ENCODE results near the gene RHOB.
"Not testable (repeated sequence)": the region's sequence is repeated elsewhere in the genome, so short reads cannot be mapped to it uniquely, and the experiment has no call there.

RHOB gene

DNA sequence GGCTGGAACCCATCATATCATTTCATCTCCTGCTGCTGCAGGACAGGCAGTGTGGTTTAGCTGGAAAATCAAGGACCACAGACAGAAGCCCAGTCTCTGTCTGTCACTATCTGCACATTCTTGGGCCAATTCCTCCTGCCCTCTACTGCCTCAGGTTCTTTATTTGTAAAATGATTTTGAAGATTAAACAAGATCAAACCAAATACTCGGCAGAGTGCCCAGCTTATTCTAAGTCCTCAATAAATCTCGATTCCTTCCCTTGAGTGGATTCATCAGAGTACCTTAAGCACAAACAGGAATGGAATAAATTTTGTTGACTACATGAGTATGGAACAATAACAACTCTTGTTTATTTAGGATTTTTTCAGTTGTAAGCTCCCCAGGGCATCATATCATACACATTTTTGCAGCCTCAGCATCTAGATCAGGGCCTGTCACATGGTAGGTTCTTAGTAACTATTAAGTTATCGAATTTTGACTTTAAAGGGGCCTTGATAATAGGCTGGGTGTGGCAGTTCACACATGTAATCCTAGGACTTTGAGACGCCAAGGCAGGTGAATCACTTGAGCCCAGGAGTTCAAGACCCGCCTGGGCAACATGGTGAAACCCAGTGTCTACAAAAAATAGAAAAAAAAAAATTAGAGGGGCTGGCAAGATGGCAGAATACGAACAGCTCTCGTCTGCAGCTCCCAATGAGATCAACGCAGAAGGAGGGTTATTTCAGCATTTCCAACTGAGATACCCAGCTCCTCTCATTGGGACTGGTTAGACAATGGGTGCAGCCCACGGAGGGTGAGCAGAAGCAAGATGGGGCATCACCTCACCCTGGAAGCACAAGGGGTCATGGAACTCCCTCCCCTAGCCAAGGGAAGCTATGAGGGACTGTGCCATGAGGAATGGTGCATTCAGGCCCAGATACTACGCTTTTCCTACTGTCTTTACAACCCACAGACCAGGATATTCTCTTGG lies 11.1 kb downstream of the RHOB start:
- Histone ChIP-seq H3K4me1 (peaks cover 0 to 7% (median 0%) of the 10 kb centered on the region in 10 experiments; a peak in 2 of 20 replicates), H3K4me3 (no peak overlapping the region), H3K4me2 (no peak overlapping the region; a peak in 1 of 22 replicates), H3K27me3 (no peaks in the 10 kb centered on the region), H3K27ac (no peak overlapping the region), H3K36me3 (no peaks in the 10 kb centered on the region), H3K9ac (no peak overlapping the region), H4K20me1 (no peaks in the 10 kb centered on the region), H3K9me3 (replicated peaks in 1 of 11) (no peaks in the 10 kb centered on the region)
- no peak for TF ChIP-seq Cebpa-rat (IDR thresholded peaks at IDR 0.05)

DNA sequence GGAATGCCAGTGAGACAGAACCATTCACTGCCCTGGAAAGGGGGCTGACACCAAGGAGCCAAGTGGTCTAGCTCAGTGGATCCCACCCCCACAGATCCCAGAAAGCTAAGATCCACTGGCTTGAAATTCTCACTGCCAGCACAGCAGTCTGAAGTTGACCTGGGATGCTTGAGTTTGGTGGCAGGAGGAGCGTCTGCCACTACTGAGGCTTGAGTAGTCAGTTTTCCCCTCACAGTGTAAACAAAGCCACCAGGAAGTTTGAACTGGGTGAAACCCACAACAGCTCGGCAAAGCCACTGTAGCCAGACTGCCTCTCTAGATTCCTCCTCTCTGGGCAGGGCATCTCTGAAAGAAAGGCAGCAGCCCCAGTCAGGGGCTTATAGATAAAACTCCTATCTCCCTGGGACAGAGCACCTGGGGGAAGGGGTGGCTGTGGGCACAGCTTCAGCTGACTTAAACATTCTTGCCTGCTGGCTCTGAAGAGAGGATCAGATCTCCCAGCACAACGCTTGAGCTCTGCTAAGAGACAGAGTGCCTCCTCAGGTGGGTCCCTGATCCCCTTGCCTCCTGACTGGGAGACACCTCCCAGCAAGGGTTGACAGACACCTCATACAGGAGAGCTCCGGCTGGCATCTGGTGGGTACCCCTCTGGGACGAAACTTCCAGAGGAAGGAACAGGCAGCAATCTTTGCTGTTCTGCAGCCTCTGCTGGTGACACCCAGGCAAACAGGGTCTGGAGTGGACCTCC lies 12.0 kb downstream of the RHOB start:
- H3K9ac ChIP-seq; H3K4me3 ChIP-seq; H3K27ac ChIP-seq; H3K27me3 ChIP-seq; H3K4me1 ChIP-seq; H3K9me3 ChIP-seq (replicated peaks in 1 of 11); H3K36me3 ChIP-seq; H4K20me1 ChIP-seq: not testable (repeated sequence)
- peak overlapping the region in 1 of 11 experiments; percentile 12; a peak in 1 of 22 replicates for H3K4me2 ChIP-seq

DNA sequence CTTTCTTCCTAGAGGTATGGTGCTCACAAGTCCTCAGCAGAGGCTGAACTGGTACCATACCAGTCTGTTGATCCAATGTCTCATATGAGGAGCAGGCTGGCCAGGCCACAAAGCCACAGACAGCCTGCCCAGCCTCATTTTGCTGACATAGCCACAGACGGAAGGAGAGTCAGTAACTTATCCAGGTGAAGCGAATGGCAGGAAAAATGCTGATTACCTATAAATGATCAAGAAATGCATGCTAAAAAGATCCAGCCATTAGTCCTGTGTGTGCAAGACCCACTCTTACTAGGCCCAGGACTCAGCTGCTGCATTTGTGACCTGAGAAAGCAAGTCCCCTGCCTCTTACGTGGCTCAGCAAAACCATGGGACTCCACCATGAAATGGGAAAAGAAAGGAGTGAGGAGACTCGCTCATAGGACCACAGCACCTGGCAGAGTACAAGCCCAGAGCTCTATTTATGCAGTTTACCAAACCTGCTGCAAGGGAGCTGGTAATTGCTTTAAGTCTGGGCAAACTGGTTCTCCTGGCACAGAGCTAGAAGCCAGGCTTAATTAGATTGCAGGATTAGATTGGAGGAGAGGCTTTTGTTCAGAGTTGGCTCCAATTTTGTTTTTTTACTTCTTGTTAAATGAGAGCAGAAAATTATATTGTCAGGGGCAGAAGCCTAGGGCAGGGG lies 19.0 kb downstream of the RHOB start:
- no peaks in the 10 kb centered on the region for H3K27me3 ChIP-seq
- no peak overlapping the region for H3K4me2 ChIP-seq
- no peaks in the 10 kb centered on the region for H3K9me3 ChIP-seq (replicated peaks in 1 of 11)
- H4K20me1 ChIP-seq: no peaks in the 10 kb centered on the region
- H3K9ac ChIP-seq: no peak overlapping the region
- no peaks in the 10 kb centered on the region for H3K36me3 ChIP-seq
- H3K27ac ChIP-seq: no peak overlapping the region
- TF ChIP-seq Cebpa-rat (IDR thresholded peaks at IDR 0.05): no peak
- no peaks in the 10 kb centered on the region for H3K4me1 ChIP-seq
- no peak overlapping the region for H3K4me3 ChIP-seq

DNA sequence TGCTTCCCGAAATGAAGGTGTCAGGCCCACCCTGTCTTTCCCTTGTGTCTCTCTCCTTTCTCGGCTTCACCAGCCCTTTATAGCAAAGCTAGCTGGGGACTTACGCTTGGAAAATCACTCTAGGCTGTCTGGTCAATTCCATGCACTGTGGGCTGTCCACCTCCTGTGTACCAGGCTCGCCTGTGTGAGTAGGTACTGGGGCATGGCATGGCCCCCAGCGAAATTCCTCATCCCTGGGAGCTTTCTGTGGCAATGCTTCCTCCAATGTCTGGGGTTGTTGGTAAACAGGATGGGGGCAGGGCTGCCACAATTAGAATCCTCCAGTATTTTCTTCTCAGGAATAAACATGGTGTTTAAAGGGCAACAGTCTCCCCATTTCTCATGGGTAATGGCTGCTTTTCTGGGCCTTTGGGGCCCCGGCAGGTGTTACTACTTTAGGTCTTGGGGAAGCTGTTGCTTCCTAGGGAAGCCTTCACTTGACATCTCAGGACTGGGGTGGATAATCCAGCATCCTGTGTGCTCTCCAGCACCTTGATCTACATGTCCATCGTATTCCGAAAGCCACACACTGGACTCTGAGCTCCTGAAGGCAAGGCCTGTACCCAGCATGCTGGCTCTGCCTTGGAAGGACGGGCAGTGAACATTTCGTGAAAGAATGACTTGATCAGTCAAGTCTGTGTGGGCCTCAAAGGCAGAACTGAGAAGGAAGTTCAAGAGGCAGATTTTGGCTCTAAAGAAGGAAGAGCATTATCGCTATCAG lies 21.1 kb downstream of the RHOB start:
- no peaks in the 10 kb centered on the region for H4K20me1 ChIP-seq
- no peak overlapping the region for H3K9ac ChIP-seq
- H3K27ac ChIP-seq: no peak overlapping the region
- H3K4me1 ChIP-seq: peaks cover 0 to 12% (median 8%) of the 10 kb centered on the region in 10 experiments; a peak in 12 of 20 replicates
- H3K36me3 ChIP-seq: no peaks in the 10 kb centered on the region
- H3K9me3 ChIP-seq (replicated peaks in 1 of 11): no peaks in the 10 kb centered on the region
- no peak for TF ChIP-seq Cebpa-rat (IDR thresholded peaks at IDR 0.05)
- H3K4me3 ChIP-seq: no peak overlapping the region
- no peak overlapping the region for H3K4me2 ChIP-seq
- H3K27me3 ChIP-seq: no peaks in the 10 kb centered on the region

DNA sequence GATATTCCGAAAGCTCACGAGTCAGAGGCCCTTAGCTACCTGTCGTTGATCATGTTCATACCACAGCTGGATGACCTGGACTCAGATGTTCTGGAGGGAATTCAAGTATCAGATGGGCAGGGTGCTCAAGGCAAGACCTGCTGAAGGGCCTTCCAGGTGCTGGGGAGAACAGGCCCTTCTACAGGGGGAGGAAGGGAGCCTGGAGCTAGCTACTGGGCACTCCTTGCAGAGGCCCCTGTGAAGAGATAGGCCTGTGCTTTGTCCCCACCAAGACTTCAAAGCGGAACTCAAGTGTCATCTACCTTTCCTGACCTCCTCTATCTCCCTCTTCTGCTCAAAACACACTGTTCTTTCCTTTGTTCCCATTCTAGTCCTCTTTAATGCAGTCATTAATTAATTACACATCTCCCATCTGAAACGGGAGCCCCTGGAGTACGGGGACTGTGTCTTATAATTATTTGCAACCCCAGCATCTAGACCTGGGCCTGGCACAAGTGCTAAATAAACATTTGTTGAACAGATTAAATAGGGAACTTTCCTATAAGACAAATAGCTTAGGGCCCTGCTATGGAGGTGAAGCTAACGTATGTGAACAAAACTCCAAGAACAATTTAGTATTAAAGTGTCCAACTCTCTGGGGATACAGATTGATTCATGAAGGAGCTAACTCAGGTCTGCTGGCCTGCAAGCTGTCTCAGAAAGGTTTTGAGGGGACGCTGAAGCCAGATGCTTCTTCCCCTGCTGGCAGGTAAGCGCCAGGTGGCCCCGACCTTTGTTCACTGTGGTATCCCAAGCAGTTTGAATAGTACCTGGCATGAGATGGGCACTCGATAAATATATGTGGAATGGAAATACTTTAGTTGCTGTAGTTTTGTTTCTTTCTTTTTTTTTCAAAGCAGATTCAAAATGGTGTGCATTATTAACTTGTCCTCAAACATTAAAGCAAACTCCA lies 22.0 kb downstream of the RHOB start:
- no peak for TF ChIP-seq Cebpa-rat (IDR thresholded peaks at IDR 0.05)
- H3K9me3 ChIP-seq (replicated peaks in 1 of 11): no peaks in the 10 kb centered on the region
- H3K4me3 ChIP-seq: no peak overlapping the region
- peaks cover under 1 to 21% (median 14%) of the 10 kb centered on the region in 10 experiments; a peak in 17 of 20 replicates for H3K4me1 ChIP-seq
- H4K20me1 ChIP-seq: no peaks in the 10 kb centered on the region
- H3K4me2 ChIP-seq: no peak overlapping the region
- H3K27me3 ChIP-seq: no peaks in the 10 kb centered on the region
- no peaks in the 10 kb centered on the region for H3K36me3 ChIP-seq
- no peak overlapping the region for H3K9ac ChIP-seq
- H3K27ac ChIP-seq: no peak overlapping the region

DNA sequence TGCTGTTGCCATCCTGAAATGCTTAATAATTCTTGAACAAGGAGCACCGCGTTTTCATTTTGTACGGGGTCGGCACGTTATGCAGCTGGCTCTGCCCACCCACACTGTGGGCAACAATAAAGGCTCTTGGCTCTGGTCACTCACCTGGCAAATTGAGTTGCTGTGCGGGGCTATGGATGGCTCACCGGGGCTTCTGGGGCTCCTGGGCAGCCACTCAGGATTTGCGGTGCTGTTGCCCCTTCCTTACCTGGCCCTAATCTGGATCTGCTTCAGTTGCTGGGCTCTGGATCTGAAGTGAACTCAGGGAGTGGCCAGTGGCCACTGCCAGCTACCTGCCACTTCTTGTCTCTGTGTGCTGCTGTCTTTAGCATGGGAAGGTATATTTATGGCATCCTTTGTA lies 22.7 kb downstream of the RHOB start:
- no peaks in the 10 kb centered on the region for H3K9me3 ChIP-seq (replicated peaks in 1 of 11)
- no peaks in the 10 kb centered on the region for H3K27me3 ChIP-seq
- H4K20me1 ChIP-seq: no peaks in the 10 kb centered on the region
- H3K36me3 ChIP-seq: no peaks in the 10 kb centered on the region
- TF ChIP-seq Cebpa-rat (IDR thresholded peaks at IDR 0.05): no peak
- no peak overlapping the region for H3K4me2 ChIP-seq
- no peak overlapping the region for H3K4me3 ChIP-seq
- peaks cover 7 to 29% (median 22%) of the 10 kb centered on the region in 10 experiments for H3K4me1 ChIP-seq
- H3K27ac ChIP-seq: no peak overlapping the region
- H3K9ac ChIP-seq: no peak overlapping the region

DNA sequence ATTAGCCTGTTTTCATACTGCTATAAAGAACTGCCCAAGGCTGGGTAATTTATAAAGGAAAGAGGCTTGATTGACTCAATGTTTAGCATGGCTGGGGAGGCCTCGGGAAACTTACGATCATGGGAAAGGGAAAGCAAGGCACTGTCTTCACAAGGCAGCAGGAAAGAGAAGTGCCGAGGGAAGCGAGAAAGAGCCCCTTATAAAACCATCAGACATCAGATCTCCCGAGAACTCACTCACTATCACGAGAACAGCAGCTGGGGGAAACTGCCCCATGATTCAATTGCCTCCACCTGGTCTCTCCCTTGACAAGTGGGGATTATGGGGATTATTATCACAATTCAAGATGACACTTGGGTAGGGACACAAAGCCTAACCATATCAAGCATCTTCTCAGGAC lies 23.3 kb downstream of the RHOB start:
- no peak overlapping the region for H3K27ac ChIP-seq
- TF ChIP-seq Cebpa-rat (IDR thresholded peaks at IDR 0.05): no peak
- H3K4me3 ChIP-seq: no peak overlapping the region

DNA sequence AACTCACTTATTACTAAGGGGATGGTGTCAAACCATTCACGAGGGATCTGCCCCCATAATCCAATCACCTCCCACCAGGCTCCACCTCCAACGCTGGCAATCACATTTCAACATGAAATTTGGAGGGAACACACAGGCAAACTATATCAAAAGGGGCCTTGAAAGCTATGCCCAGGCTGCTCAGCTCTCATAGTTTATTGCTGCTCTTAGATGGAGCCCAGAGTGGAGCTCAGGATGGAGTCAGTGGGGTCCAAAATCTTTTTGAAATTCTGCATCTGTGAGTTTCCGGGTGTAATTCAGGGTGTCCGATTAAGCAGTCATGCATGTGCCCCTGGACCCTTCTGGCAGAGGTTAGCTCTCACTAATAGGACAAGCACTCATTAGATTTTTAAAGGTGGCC lies 24.3 kb downstream of the RHOB start:
- no peaks in the 10 kb centered on the region for H3K36me3 ChIP-seq

More for the DNA sequence above, 23.3 kb downstream of the RHOB start:
- Histone ChIP-seq H3K27me3 (no peaks in the 10 kb centered on the region), H3K9ac (no peak overlapping the region), H3K4me2 (no peak overlapping the region), H3K36me3 (no peaks in the 10 kb centered on the region), H3K9me3 (replicated peaks in 1 of 11) (peaks cover 0 to under 1% (median 0%) of the 10 kb centered on the region in 11 experiments; a peak in 2 of 22 replicates), H4K20me1 (no peaks in the 10 kb centered on the region), H3K4me1 (peaks cover 13 to 35% (median 28%) of the 10 kb centered on the region in 10 experiments)

More for the DNA sequence above, 24.3 kb downstream of the RHOB start:
- H3K27ac ChIP-seq: no peak overlapping the region
- peaks cover 0 to 9% (median 0%) of the 10 kb centered on the region in 11 experiments; a peak in 4 of 22 replicates for H3K9me3 ChIP-seq (replicated peaks in 1 of 11)
- no peaks in the 10 kb centered on the region for H3K27me3 ChIP-seq
- no peak overlapping the region for H3K4me3 ChIP-seq
- H3K4me2 ChIP-seq: no peak overlapping the region
- H3K9ac ChIP-seq: no peak overlapping the region
- TF ChIP-seq Cebpa-rat (IDR thresholded peaks at IDR 0.05): no peak
- no peaks in the 10 kb centered on the region for H4K20me1 ChIP-seq
- H3K4me1 ChIP-seq: peaks cover 15 to 40% (median 30%) of the 10 kb centered on the region in 10 experiments

Measured in BLaER1 treated with 17β-estradiol and CSF1 and Interleukin-3, amounts not matched to agents 10 nM and 100 nM (cell line).